ENCODE results near the gene LRRC36. TPM values are rescaled to one million over a fixed set of nuclear protein-coding genes. Genes with fewer than 3 reads are reported as not detected.

Gene LRRC36
- total RNA-seq, 3 donors from 2014 or later, result not detected

GRCh38 chr16:67430977-67431774, 104.6 kb downstream of the LRRC36 start, which contains the start of gene HSD11B2:
Gene HSD11B2 (plus strand): TSS chr16:67431121. CDS start chr16:67431249, 128 bp downstream.
- Mint-ChIP-seq H3K9me3 (no peaks in the 10 kb centered on the region), H3K4me3 (peak within 1 kb of the TSS; percentile 78), H3K4me1 (ENCODE audit: low read depth) (peaks cover 8% of the 10 kb centered on the region), H3K27me3 (ENCODE audit: low read depth) (peaks cover 27% of the 10 kb centered on the region), H3K36me3 (ENCODE audit: insufficient read depth) (no peaks in the 10 kb centered on the region)
- peak; percentile 59 to 65 for ATAC-seq
- DNase-seq, result no peak

- ATAC-seq, result no peak
- DNase-seq, result no peak
- H3K27me3 Mint-ChIP-seq (ENCODE audit: low read depth), result peaks cover 21% of the 10 kb centered on the region
- peaks cover 8% of the 10 kb centered on the region for H3K4me1 Mint-ChIP-seq (ENCODE audit: low read depth)
- H3K9me3 Mint-ChIP-seq, result no peaks in the 10 kb centered on the region
- peaks cover 5% of the 10 kb centered on the region for H3K36me3 Mint-ChIP-seq (ENCODE audit: insufficient read depth)
- peak overlapping the region; percentile 65 for H3K4me3 Mint-ChIP-seq
Observed at GRCh38 chr16:67431775-67432505, 105.3 kb downstream of the LRRC36 start.

GRCh38 chr16:67432506-67432890, 105.9 kb downstream of the LRRC36 start:
- no peak for DNase-seq
- H3K36me3 Mint-ChIP-seq (ENCODE audit: insufficient read depth), result peaks cover 7% of the 10 kb centered on the region
- peaks cover 21% of the 10 kb centered on the region for H3K27me3 Mint-ChIP-seq (ENCODE audit: low read depth)
- peak overlapping the region; percentile 5 for H3K4me3 Mint-ChIP-seq
- no peaks in the 10 kb centered on the region for H3K9me3 Mint-ChIP-seq
- peaks cover 8% of the 10 kb centered on the region for H3K4me1 Mint-ChIP-seq (ENCODE audit: low read depth)
- no peak for ATAC-seq

- Mint-ChIP-seq H3K4me3 (no peak overlapping the region), H3K27me3 (ENCODE audit: low read depth) (peaks cover 21% of the 10 kb centered on the region), H3K9me3 (no peaks in the 10 kb centered on the region), H3K4me1 (ENCODE audit: low read depth) (peaks cover 8% of the 10 kb centered on the region), H3K36me3 (ENCODE audit: insufficient read depth) (peaks cover 13% of the 10 kb centered on the region)
- no peak for DNase-seq
- ATAC-seq, result no peak
Observed at GRCh38 chr16:67433131-67433719, 106.6 kb downstream of the LRRC36 start.

Other genes starting within 250 kb of the LRRC36 start
- gene PHAF1, start 216.9 kb upstream of the LRRC36 start, total RNA-seq, result 10 to 100 TPM; 17.4 to 19.5 (median 18.6) TPM
- gene B3GNT9, start 175.8 kb upstream of the LRRC36 start, total RNA-seq, result 1 to 10 TPM; 1.3 to 1.9 (median 1.3) TPM
- gene TRADD, start 166.9 kb upstream of the LRRC36 start, total RNA-seq, result 10 to 100 TPM; 16.0 to 20.3 (median 17.4) TPM
- gene FBXL8, start 166.9 kb upstream of the LRRC36 start, total RNA-seq, result 1 to 10 TPM; 4.8 to 8.9 (median 6.1) TPM
- 1 to 10 TPM; 2.8 to 6.1 (median 4.0) TPM for gene HSF4, start 162.1 kb upstream of the LRRC36 start, total RNA-seq
- gene NOL3, start 156.3 kb upstream of the LRRC36 start, total RNA-seq, result 1 to 10 TPM in 2 of 3 donors, under 1 TPM in 1; 0.99 to 3.7 (median 1.4) TPM
- 10 to 100 TPM; 10.1 to 15.5 (median 14.7) TPM for gene MATCAP1, start 142.9 kb upstream of the LRRC36 start, total RNA-seq
- gene EXOC3L1, start 136.7 kb upstream of the LRRC36 start, total RNA-seq, result not detected
- 100 to 1,000 TPM; 195 to 201 (median 198) TPM for gene E2F4, start 134.7 kb upstream of the LRRC36 start, total RNA-seq
- 1 to 10 TPM; 5.1 to 5.9 (median 5.3) TPM for gene ELMO3, start 127.7 kb upstream of the LRRC36 start, total RNA-seq
- 100 to 1,000 TPM; 109 to 130 (median 124) TPM for gene TMEM208, start 99.7 kb upstream of the LRRC36 start, total RNA-seq
- gene FHOD1, start 79.3 kb upstream of the LRRC36 start, total RNA-seq, result 10 to 100 TPM; 64.0 to 86.6 (median 70.3) TPM
- 1 to 10 TPM; 3.2 to 4.0 (median 3.6) TPM for gene SLC9A5, start 77.8 kb upstream of the LRRC36 start, total RNA-seq
- 10 to 100 TPM; 30.0 to 41.6 (median 37.0) TPM for gene PLEKHG4, start 47.3 kb upstream of the LRRC36 start, total RNA-seq
- gene KCTD19, start 74 bp upstream of the LRRC36 start, total RNA-seq, result under 1 TPM in 2 of 3 donors, not detected in 1; 0.16 to 0.66 TPM
- under 1 TPM in 1 of 3 donors, not detected in 2; 0.20 TPM for gene TPPP3, start 66.7 kb downstream of the LRRC36 start, total RNA-seq
- gene ZDHHC1, start 89.7 kb downstream of the LRRC36 start, total RNA-seq, result under 1 TPM; 0.61 to 0.99 (median 0.79) TPM
- gene HSD11B2, start 104.3 kb downstream of the LRRC36 start, total RNA-seq, result 1 to 10 TPM; 3.9 to 6.1 (median 5.2) TPM
- 10 to 100 TPM; 36.0 to 49.1 (median 44.5) TPM for gene ATP6V0D1, start 154.3 kb downstream of the LRRC36 start, total RNA-seq
- gene AGRP, start 156.7 kb downstream of the LRRC36 start, total RNA-seq, result not detected
- gene RIPOR1, start 202.0 kb downstream of the LRRC36 start, total RNA-seq, result 10 to 100 TPM; 17.9 to 26.2 (median 18.0) TPM
- 10 to 100 TPM; 53.7 to 59.3 (median 54.0) TPM for gene CTCF, start 235.7 kb downstream of the LRRC36 start, total RNA-seq

Measured in activated T-cell treated with anti-CD3 and anti-CD28 coated beads, Interleukin-2, amount 50 U/mL, for 4 hours (primary cell).